ENCODE data around the gene CCDC124. TPM values are rescaled to one million over a fixed set of nuclear protein-coding genes. Genes with fewer than 3 reads are reported as not detected.

CCDC124 gene
- polyA plus RNA-seq, 1 donor (not counting 4 experiments of a cell fraction or from before 2014, with no cell fraction given): 58.7 TPM

- no peak overlapping the region for H3K4me3 ChIP-seq (ENCODE audit: control insufficient read depth in 2 of 3, extremely low read depth in 1 of 3, insufficient read depth in 2 of 3, low read depth in 1 of 3, low read length in 3 of 3)
- no peaks in the 10 kb centered on the region for H3K4me1 ChIP-seq (ENCODE audit: control insufficient read depth, extremely low read depth, insufficient read depth, low read length)
- FAIRE-seq: no peak
- no peak overlapping the region for H3K9ac ChIP-seq (ENCODE audit: control insufficient read depth, extremely low read depth, insufficient read depth, low read length)
- no peaks in the 10 kb centered on the region for H3K27me3 ChIP-seq (ENCODE audit: control insufficient read depth, extremely low read depth, insufficient read depth, low read length)
- H3K4me2 ChIP-seq (ENCODE audit: control insufficient read depth, extremely low read depth, insufficient read depth, low read depth, low read length): no peak overlapping the region
- H3K9me3 ChIP-seq (ENCODE audit: control insufficient read depth, low read depth, low read length): no peaks in the 10 kb centered on the region
- no peak for DNase-seq (ENCODE audit: low read depth, low spot score)
- H3K79me2 ChIP-seq (ENCODE audit: control insufficient read depth, insufficient read depth, low read length): no peaks in the 10 kb centered on the region
- H4K20me1 ChIP-seq (ENCODE audit: control insufficient read depth, extremely low read depth, insufficient read depth, low read length): peaks cover 2% of the 10 kb centered on the region
- dilution Hi-C loops (cut with MboI; ENCODE audit: extremely low pct_ligation_motif_present, low sequenced_read_pairs): no loop called here
- TF ChIP-seq EZH2 (IDR thresholded peaks at IDR 0.05; ENCODE audit: low read length) (no peak), CTCF (optimal IDR thresholded peaks at IDR 0.05 in 1 of 3, IDR thresholded peaks at IDR 0.05 in 1 of 3, conservative IDR thresholded peaks at IDR 0.05 in 1 of 3; ENCODE audit: extremely low read depth in 1 of 3, insufficient read depth in 2 of 3, low read length in 3 of 3) (no peak)
- no peak overlapping the region for H2AFZ ChIP-seq (ENCODE audit: control insufficient read depth, low read length)
- H3K27ac ChIP-seq (ENCODE audit: control insufficient read depth, insufficient read depth, low read length): no peak overlapping the region
- H3K9me1 ChIP-seq (ENCODE audit: control insufficient read depth, extremely low read depth, insufficient read depth, low read length): no peaks in the 10 kb centered on the region
- H3K36me3 ChIP-seq (ENCODE audit: control insufficient read depth in 2 of 2, extremely low read depth in 1 of 2, insufficient read depth in 2 of 2, low read length in 2 of 2): no peaks in the 10 kb centered on the region
Measured at GRCh38 chr19:17975032-17975431, 42.2 kb downstream of the CCDC124 start.

GRCh38 chr19:17977021-17977420 lies 44.2 kb downstream of the CCDC124 start:
- FAIRE-seq (no peak), DNase-seq (ENCODE audit: low read depth, low spot score) (no peak)
- H3K36me3 ChIP-seq (ENCODE audit: control insufficient read depth in 2 of 2, extremely low read depth in 1 of 2, insufficient read depth in 2 of 2, low read length in 2 of 2): no peaks in the 10 kb centered on the region
- H3K9me1 ChIP-seq (ENCODE audit: control insufficient read depth, extremely low read depth, insufficient read depth, low read length): no peaks in the 10 kb centered on the region
- H3K9ac ChIP-seq (ENCODE audit: control insufficient read depth, extremely low read depth, insufficient read depth, low read length): no peak overlapping the region
- dilution Hi-C loops (cut with MboI; ENCODE audit: extremely low pct_ligation_motif_present, low sequenced_read_pairs): no loop called here
- H2AFZ ChIP-seq (ENCODE audit: control insufficient read depth, low read length): no peak overlapping the region
- H3K4me1 ChIP-seq (ENCODE audit: control insufficient read depth, extremely low read depth, insufficient read depth, low read length): no peaks in the 10 kb centered on the region
- no peak overlapping the region for H3K4me2 ChIP-seq (ENCODE audit: control insufficient read depth, extremely low read depth, insufficient read depth, low read depth, low read length)
- no peak overlapping the region for H3K4me3 ChIP-seq (ENCODE audit: control insufficient read depth in 2 of 3, extremely low read depth in 1 of 3, insufficient read depth in 2 of 3, low read depth in 1 of 3, low read length in 3 of 3)
- H3K27ac ChIP-seq (ENCODE audit: control insufficient read depth, insufficient read depth, low read length): no peak overlapping the region
- peaks cover 2% of the 10 kb centered on the region for H4K20me1 ChIP-seq (ENCODE audit: control insufficient read depth, extremely low read depth, insufficient read depth, low read length)
- H3K27me3 ChIP-seq (ENCODE audit: control insufficient read depth, extremely low read depth, insufficient read depth, low read length): no peaks in the 10 kb centered on the region
- no peaks in the 10 kb centered on the region for H3K9me3 ChIP-seq (ENCODE audit: control insufficient read depth, low read depth, low read length)
- TF ChIP-seq EZH2 (IDR thresholded peaks at IDR 0.05; ENCODE audit: low read length) (no peak), CTCF (optimal IDR thresholded peaks at IDR 0.05 in 1 of 3, IDR thresholded peaks at IDR 0.05 in 1 of 3, conservative IDR thresholded peaks at IDR 0.05 in 1 of 3; ENCODE audit: extremely low read depth in 1 of 3, insufficient read depth in 2 of 3, low read length in 3 of 3) (no peak)
- H3K79me2 ChIP-seq (ENCODE audit: control insufficient read depth, insufficient read depth, low read length): no peaks in the 10 kb centered on the region
